Lung (tissue), 12 donors: ENCODE results near the gene AIP. TPM values are rescaled to one million over a fixed set of nuclear protein-coding genes. Genes with fewer than 3 reads are reported as not detected.

Source experiments
- ATAC-seq: fragments of 200-7000 bp; cut with Tn5 transposase; one replicate; pipeline ENCODE4 v1.9.1; 2020; ENCODE audit warnings: moderate number of reproducible peaks; ENCODE audit not compliant: insufficient read depth, low FRiP score
- DNase-seq, 3 donors: peaks; one replicate each; pipeline ENCODE4 v3.0.0-alpha.2; 2013 to 2017
- H3K27ac ChIP-seq, 2 donors: one replicate each; pipeline ENCODE4 v1.5.1; 2013; ENCODE audit warnings: mild to moderate bottlenecking in 2 of 2, moderate library complexity in 2 of 2, control low read depth in 1 of 2, inconsistent platforms in 1 of 2, low read depth in 1 of 2, low read length in 1 of 2
- H3K27me3 ChIP-seq, 3 donors: one replicate each; pipeline ENCODE4 v1.5.1; 2013; ENCODE audit warnings: low read length in 2 of 3; ENCODE audit not compliant: control insufficient read depth in 3 of 3, insufficient read depth in 3 of 3
- H3K36me3 ChIP-seq, 4 donors: one replicate each; pipeline ENCODE4 v1.5.1; 2013; ENCODE audit warnings: low read length in 4 of 4, mild to moderate bottlenecking in 1 of 4, moderate library complexity in 1 of 4; ENCODE audit not compliant: control insufficient read depth in 4 of 4, insufficient read depth in 4 of 4
- H3K4me1 ChIP-seq, 5 donors: one replicate each; pipeline ENCODE4 v1.5.1; 2013; ENCODE audit warnings: low read length in 5 of 5, mild to moderate bottlenecking in 2 of 5, moderate library complexity in 1 of 5; ENCODE audit not compliant: control insufficient read depth in 5 of 5, insufficient read depth in 5 of 5
- H3K4me3 ChIP-seq: one replicate; pipeline ENCODE4 v1.5.1; 2013; ENCODE audit warnings: mild to moderate bottlenecking, control low read depth, moderate library complexity
- H3K9ac ChIP-seq, 2 donors: one replicate each; pipeline ENCODE4 v1.5.1; 2013; ENCODE audit warnings: low read length in 2 of 2, control low read depth in 1 of 2; ENCODE audit not compliant: insufficient read depth in 1 of 2
- H3K9me3 ChIP-seq, 4 donors: one replicate each; pipeline ENCODE4 v1.5.1; 2013; ENCODE audit warnings: low read length in 3 of 4, mild to moderate bottlenecking in 1 of 4, moderate library complexity in 1 of 4; ENCODE audit not compliant: control insufficient read depth in 4 of 4, insufficient read depth in 3 of 4
- WGBS, 2 donors: extraction: QIAGEN DNeasy Blood & Tissue Kit; methylation state at CpG; one replicate each; pipeline ENCODE4 v1.1.7; 2013; 5-methylcytosine and 5-hydroxymethylcytosine counted together
- polyA plus RNA-seq, 2 donors: library from polyadenylated mRNA; stranded (reverse); fragments of 200-250 nt; gene quantifications; one replicate each; pipeline ENCODE4 v1.2.1, GENCODE V29; 2013
- total RNA-seq, 2 donors: library from RNA; depleted of rRNA in 1 of 2; stranded (reverse); fragments of >200 nt in 1 of 2; gene quantifications; one replicate each; pipeline ENCODE4 v1.2.1, GENCODE V29; 2014 to 2021
- TF ChIP-seq, protein P1 (sequence below): IDR thresholded peaks from 2 replicates; pipeline ENCODE4 v1.5.1; 2012; ENCODE audit warnings: mild to moderate bottlenecking; ENCODE audit errors: control extremely low read depth, extremely low read depth
- donor health status: control.
- donor health status: control.
- donor health status: Bipolar disorder and iron deficiency.
- donor health status: healthy.
- donor health status: DM: yes; HTN: yes; CAD: no.

Gene AIP
- total and polyA plus RNA-seq, 4 donors, result 60.0 to 126 (median 73.8) TPM

GRCh38 chr11:67519726-67520125 lies 36.9 kb downstream of the AIP start:
- Histone ChIP-seq H3K4me3 (no peak overlapping the region), H3K27me3 (peaks cover 0 to 4% (median 0%) of the 10 kb centered on the region in 3 donors), H3K9me3 (peaks cover 0 to 2% (median 0%) of the 10 kb centered on the region in 4 donors), H3K4me1 (no peaks in the 10 kb centered on the region), H3K9ac (no peak overlapping the region), H3K36me3 (no peaks in the 10 kb centered on the region), H3K27ac (no peak overlapping the region)
- 91 to 94% methylated on average over 32 of the region's 32 CpGs for WGBS, 2 donors
- ATAC-seq (no peak), DNase-seq (no peak)
- TF ChIP-seq, protein P1, sequence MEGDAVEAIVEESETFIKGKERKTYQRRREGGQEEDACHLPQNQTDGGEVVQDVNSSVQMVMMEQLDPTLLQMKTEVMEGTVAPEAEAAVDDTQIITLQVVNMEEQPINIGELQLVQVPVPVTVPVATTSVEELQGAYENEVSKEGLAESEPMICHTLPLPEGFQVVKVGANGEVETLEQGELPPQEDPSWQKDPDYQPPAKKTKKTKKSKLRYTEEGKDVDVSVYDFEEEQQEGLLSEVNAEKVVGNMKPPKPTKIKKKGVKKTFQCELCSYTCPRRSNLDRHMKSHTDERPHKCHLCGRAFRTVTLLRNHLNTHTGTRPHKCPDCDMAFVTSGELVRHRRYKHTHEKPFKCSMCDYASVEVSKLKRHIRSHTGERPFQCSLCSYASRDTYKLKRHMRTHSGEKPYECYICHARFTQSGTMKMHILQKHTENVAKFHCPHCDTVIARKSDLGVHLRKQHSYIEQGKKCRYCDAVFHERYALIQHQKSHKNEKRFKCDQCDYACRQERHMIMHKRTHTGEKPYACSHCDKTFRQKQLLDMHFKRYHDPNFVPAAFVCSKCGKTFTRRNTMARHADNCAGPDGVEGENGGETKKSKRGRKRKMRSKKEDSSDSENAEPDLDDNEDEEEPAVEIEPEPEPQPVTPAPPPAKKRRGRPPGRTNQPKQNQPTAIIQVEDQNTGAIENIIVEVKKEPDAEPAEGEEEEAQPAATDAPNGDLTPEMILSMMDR, result no peak

- TF ChIP-seq, protein P1, result no peak
- H3K27ac ChIP-seq, result no peak overlapping the region
- peaks cover 0 to 2% (median 0%) of the 10 kb centered on the region in 4 donors for H3K9me3 ChIP-seq
- 86 to 89% methylated on average over 16 of the region's 16 CpGs for WGBS, 2 donors
- DNase-seq (no peak), ATAC-seq (no peak)
- H3K36me3 ChIP-seq, result no peaks in the 10 kb centered on the region
- no peak overlapping the region for H3K4me3 ChIP-seq
- no peaks in the 10 kb centered on the region for H3K4me1 ChIP-seq
- H3K27me3 ChIP-seq, result peaks cover 0 to 4% (median 0%) of the 10 kb centered on the region in 3 donors
- H3K9ac ChIP-seq, result no peak overlapping the region
These were observed 38.3 kb downstream of the AIP start for GRCh38 chr11:67520856-67521824.

- no peak overlapping the region for H3K9ac ChIP-seq
- H3K27me3 ChIP-seq, result peaks cover 0 to 4% (median 0%) of the 10 kb centered on the region in 3 donors
- no peaks in the 10 kb centered on the region for H3K36me3 ChIP-seq
- H3K27ac ChIP-seq, result no peak overlapping the region
- no peaks in the 10 kb centered on the region for H3K4me1 ChIP-seq
- TF ChIP-seq, protein P1, result no peak
- H3K4me3 ChIP-seq, result no peak overlapping the region
- peaks cover 0 to 2% (median 0%) of the 10 kb centered on the region in 4 donors for H3K9me3 ChIP-seq
- ATAC-seq, result no peak
- no peak for DNase-seq
- WGBS, 2 donors, result 77 to 84% methylated on average over 10 of the region's 10 CpGs
These were observed 39.1 kb downstream of the AIP start for GRCh38 chr11:67521924-67522323.
